Uterus (tissue), 2 donors: ENCODE measurements around the gene MYOM3.

Experiments
- CTCF ChIP-seq, 4 experiments: fragments of 200-600 bp in 2 of 4; fragments of 450-650 bp in 2 of 4; sonication (generic) in 2 of 4; IDR thresholded peaks; one replicate each; pipeline ENCODE4 v1.5.1; 2016 to 2019; ENCODE audit warnings: antibody characterized with exemption in 4 of 4, mild to moderate bottlenecking in 2 of 4, moderate library complexity in 1 of 4
- POLR2A ChIP-seq, 2 donors: fragments of 450-650 bp; IDR thresholded peaks; one replicate each; pipeline ENCODE4 v1.6.1; 2016; ENCODE audit warnings: antibody characterized with exemption in 2 of 2, mild to moderate bottlenecking in 1 of 2, moderate library complexity in 1 of 2

DNA sequence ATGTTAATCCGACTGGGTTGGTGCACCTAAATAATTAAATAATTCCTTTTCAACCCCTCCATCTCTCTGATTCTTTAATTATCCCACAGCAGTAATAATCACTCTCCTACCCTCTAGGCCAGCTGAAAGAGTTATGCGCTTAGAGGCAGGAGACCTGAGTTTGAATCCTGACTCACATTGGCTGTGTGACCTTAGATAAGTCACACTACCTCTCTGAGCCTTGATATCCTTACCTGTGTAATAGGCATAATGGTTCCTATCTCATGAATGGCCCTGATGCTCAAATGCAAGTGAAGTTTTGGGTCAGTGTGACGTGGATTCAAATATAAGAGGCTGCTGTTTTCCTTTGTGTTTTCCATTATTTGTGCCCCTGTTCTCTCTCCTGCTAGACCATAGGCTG, 8.1 kb downstream of the MYOM3 start:
- no peak for TF ChIP-seq CTCF (IDR thresholded peaks at IDR 0.05)
- no peak for TF ChIP-seq POLR2A (IDR thresholded peaks at IDR 0.05)
